HG03097 (cell line): ENCODE measurements around the gene PRIM2.
"Not testable (repeated sequence)": the region's sequence is repeated elsewhere in the genome, so short reads cannot be mapped to it uniquely, and the experiment has no call there.

Source experiments
- ATAC-seq: cut with Tn5 transposase; IDR thresholded peaks from one replicate; pipeline ENCODE4 v1.9.1; 2021; ENCODE audit not compliant: unreplicated experiment, low FRiP score

PRIM2 gene

DNA sequence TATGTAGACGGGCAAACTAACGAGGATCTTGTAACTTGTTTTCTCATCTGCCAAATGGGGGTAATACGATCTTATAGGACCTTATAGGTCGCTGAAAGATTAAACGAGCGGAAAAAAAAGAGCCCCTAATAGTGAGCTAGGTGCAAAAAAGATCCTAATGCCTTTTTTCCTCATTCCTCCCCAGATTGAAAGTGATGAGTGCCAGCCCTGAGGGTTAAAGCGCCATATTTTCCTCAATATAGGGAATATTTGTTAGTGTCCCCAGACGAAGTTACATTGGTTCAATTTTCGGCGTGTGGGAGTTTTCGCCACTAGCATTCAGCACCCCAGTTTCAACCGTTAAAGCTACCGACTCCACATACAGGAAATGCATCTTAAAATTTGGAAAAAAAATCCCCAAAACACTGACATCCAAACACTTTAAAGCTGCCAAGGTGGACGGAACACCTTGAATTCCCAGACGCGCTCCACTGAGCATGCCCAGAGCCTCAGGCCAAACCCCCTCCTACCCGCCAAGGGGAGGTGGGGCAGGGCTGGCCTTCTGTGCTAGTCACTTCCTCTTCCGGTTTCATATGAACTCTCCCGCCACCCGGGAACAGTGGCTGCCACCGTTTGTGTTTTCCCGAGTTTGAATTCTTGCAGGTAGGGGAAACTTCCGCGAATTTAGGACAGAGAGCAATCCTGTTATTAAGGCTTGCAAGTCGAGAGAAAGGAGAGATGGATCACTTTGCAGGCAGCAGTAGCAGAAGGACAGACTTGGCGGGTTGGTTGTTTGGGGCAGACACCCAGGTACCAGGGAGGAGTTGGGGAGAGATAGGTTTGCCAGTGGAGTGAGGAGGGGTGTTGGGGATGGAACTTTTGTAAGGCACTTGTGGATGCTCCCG, at the start of gene PRIM2:
TSS of gene PRIM2 (plus strand) at position 571 of the 884 bp plus-strand sequence. CDS start 816 bp downstream, outside the sequence.
- ATAC-seq = peak; percentile 75

DNA sequence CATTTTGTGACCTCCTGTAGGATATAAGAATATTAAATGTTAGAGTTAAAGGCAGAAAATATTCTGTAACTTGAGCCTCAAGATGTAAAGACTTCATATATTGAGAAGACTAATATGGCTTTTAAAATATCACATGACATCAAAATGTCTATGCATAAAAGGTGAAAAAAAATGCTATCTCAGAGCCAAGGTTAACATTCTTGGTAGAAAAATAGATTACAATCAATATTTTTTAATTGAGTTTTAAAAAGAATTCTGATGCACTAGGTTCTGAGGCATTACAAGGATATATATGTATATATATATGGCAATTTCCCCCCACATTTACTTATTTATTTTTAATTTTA, 49.2 kb upstream of the PRIM2 start:
- no peak for ATAC-seq

DNA sequence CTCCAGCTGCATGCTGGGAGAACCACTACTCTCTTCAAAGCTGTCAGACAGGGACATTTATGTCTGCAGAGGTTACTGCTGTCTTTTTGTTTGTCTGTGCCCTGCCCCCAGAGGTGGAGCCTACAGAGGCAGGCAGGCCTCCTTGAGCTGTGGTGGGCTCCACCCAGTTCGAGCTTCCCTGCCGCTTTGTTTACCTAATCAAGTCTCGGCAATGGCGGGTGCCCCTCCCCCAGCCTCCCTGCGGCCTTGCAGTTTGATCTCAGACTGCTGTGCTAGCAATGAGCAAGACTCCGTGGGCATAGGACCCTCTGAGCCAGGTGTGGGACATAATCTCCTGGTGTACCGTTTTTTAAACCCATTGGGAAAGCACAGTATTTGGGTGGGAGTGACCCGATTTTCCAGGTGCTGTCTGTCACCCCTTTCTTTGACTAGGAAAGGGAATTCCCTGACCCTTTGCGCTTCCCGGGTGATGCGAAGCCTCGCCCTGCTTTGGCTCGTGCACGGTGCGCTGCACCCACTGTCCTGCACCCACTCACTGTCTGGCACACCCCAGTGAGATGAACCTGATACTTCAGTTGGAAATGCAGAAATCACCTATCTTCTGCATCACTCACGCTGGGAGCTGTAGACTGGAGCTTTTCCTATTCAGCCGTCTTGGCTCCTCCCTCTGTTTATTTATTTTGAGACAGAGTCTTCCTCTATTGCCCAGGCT, 43.2 kb upstream of the PRIM2 start:
- ATAC-seq = not testable (repeated sequence)

- ATAC-seq = no peak
Measured at GRCh38 chr6:57275384-57275783, 42.0 kb upstream of the PRIM2 start.

- ATAC-seq = no peak
Measured at GRCh38 chr6:57276946-57277345, 40.5 kb upstream of the PRIM2 start.

DNA sequence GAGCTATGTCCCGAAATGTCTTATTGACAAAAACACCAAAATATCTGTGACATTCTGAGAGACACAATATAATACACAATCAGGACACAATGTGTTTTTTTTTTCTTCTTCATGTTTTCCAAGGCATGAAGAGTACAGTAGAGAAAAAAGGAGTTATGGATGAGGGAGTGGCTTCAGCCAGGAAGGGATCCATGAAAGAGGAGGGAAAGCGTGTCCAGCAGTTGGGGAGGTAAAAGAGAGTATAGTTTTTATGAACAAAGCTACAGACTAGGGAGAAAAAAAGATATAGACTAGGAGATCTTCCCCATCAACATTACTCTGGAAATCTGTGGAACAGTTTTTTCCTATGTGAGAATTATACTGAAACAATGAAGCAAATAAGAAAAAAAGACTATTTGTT, 38.9 kb upstream of the PRIM2 start:
- ATAC-seq = no peak

- ATAC-seq = no peak
Measured at GRCh38 chr6:57279013-57279412, 38.4 kb upstream of the PRIM2 start.

DNA sequence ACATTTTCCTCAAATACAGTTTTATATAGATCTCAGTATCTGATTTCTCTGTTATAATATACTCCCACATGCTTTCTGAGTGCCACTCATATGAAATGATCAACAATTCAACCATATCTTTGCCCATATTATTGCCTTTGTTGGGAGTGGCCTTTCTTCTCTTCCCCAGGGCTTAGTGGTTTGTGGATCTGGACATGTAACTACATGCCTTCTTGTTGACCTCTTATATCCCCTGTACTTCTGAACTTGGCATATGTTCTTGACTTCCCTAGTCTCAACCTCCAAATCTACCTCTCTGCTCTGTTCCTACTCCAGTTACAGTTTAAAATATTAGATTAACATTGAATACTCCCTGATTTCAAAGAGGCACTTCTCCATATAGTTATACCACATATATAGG, 34.3 kb upstream of the PRIM2 start:
- ATAC-seq = no peak

DNA sequence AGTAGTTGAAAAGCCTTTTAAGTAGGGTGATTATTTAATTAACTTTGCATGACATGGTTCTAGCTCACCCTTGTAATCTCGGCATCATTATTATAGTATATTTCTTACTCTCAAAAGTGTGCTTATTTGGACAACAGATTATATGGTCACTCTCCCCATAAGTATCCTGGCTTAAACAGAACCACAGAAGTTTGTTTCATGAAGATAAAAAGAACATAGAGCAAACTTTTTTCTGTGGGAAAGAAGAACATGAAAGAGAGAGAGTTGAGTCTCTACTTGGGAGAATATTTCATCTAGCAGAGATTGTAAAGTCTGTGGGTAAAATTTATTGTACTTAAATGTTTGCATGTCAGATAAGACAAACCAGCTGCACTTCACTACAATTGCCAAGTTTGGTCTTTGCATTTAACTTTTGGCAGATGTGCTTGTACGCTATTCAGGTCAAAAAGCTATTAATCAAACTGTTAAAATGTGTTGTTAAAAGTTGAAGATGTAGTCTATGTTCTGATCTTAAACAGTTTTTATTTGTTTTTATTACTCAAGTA, 33.4 kb upstream of the PRIM2 start:
- ATAC-seq = no peak

DNA sequence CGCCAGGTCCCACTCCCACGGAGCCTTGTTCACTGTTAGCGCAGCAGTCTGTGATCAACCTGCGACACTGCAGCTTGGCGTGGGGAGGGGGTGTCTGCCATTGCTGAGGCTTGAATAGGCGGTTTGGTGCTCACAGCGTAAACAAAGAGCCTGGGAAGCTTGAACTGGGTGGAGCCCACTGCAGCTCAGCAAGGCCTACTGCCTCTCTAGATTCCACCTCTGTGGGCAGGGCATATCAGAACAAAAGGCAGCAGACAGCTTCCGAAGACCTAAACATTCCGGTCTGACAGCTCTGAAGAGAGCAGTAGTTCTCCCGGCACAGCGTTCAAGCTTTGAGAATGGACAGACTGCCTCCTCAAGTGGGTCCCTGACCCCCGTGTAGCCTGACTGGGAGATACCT, 29.3 kb upstream of the PRIM2 start:
- not testable (repeated sequence) for ATAC-seq

DNA sequence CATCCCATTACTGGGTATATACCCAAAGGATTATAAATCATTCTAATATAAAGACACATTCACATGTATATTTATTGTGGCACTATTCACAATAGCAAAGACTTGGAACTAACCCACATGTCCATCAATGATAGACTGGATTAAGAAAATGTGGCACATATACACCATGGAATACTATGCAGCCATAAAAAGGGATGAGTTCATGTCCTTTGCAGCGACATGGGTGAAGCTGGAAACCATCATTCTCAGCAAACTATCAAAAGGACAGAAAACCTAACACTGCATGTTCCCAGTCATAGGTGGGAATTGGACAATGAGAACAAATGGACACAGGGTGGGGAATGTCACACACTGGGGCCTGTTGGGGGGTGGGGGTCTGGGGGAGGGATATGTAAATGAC, 24.0 kb upstream of the PRIM2 start:
- not testable (repeated sequence) for ATAC-seq

- no peak for ATAC-seq
Measured at GRCh38 chr6:57294862-57295445, 22.5 kb upstream of the PRIM2 start.

DNA sequence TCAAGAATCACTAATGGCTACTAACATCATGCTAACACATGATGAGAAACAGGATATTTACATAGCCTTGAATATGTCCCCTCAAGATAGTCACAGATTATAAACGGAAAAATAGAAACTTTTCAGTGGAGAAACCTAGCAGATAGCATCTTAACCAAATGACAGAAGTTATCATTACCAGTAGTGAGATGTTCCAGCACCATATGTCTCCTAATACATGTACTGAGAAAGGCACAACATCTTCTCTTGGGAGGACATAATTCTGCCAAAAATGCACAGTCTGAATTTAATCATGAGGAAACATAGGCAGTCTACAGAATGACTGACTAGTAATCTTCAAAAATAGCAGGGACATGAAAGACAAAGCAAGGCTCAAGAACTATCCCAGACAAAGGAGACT, 19.9 kb upstream of the PRIM2 start:
- no peak for ATAC-seq

DNA sequence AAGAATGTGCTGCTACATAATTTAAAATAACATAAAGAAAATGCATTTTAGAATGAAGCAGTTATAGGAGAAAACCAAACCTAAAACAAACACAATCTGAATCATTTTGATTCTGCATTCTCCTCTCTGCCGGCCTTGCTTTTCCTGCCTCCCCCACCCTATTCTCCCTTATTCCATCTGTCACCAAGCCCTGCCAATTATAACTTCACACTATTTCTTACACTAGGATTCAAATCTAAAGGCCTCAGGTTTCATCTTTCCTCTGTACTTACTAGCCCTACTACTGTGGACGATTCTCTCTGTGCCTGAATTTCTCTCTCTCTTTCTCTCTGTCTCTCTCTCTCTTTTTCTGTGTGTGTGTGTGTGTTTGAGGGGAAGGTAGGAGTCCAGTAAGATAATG, 18.7 kb upstream of the PRIM2 start:
- no peak for ATAC-seq

DNA sequence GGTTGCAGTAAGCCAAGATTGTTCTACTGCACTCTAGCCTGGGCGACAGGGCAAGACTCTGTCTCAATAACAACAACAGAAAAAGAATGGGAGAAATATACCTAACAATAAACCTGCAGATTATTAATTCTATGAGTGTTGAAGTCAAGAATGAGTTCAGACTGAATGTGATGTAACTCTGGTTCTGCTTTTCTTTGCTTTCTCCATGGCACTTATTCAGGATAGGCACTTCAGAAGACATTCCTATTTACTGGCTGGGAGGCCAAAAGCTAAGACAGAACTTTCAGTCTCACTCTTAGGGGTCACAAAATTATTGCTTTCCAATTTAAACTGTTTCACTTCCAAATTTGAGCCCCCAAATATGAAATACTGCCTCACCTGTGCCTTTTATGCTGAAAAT, 15.7 kb upstream of the PRIM2 start:
- no peak for ATAC-seq

DNA sequence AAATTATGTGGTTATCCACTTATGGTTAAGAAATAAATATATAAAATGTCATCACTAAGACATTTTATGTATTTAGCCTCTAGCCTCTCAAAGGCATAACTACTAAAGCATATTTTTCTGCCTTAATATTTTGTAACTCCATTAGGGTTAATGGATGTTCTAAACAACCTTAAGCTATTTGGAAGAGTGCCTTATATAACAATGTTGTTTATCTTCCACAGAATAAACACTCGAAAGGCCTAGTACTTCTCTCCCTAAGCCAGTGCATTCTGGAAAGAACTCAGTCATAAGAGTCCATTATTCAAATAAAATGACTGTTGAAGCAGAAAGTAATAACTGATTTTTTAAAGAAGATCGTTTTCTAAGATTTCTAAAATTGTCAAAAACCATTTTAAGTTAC, 15.0 kb upstream of the PRIM2 start:
- no peak for ATAC-seq

- no peak for ATAC-seq
Measured at GRCh38 chr6:57303931-57304681, 13.3 kb upstream of the PRIM2 start.

DNA sequence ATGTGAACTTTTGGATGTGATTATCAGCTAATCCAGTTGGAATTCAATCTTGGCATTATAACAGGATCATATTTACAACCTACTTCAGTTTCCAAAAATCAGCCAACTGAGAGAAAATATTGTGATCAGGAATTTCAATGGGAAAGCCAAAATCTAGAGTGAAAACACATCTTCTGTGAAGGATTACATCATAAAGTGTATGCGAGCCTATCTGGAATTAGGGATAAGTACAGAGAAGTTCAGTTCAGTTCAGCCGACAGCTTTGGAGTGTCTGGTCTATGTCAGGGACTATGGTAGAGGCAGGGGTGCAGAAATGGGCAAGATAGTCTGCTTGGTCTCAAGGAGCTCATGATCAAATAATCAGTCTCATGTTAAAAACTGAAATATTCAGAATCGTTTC, 12.3 kb upstream of the PRIM2 start:
- ATAC-seq = no peak

- ATAC-seq = no peak
Measured at GRCh38 chr6:57305761-57306160, 11.7 kb upstream of the PRIM2 start.

- ATAC-seq = no peak
Measured at GRCh38 chr6:57306273-57306672, 11.2 kb upstream of the PRIM2 start.

GRCh38 chr6:57307850-57308249, 9.6 kb upstream of the PRIM2 start:
- no peak for ATAC-seq
